ENCODE results near the gene FAM98B. TPM values are rescaled to one million over a fixed set of nuclear protein-coding genes. Genes with fewer than 3 reads are reported as not detected.

Gene FAM98B
- total RNA-seq, 1 experiment from 2014 or later, result 50.0 TPM

GRCh38 chr15:38408576-38408975 lies 45.4 kb upstream of the FAM98B start:
- H4K8ac ChIP-seq (replicated peaks; ENCODE audit: insufficient read length, low read depth, low read length), result no peak overlapping the region
- H3K79me1 ChIP-seq (ENCODE audit: insufficient read depth, low read depth, low read length, poor library complexity, severe bottlenecking), result no peaks in the 10 kb centered on the region
- peaks cover 3 to 6% of the 10 kb centered on the region in 2 experiments for H3K9me3 Mint-ChIP-seq
- no peaks in the 10 kb centered on the region for H3K27me3 Mint-ChIP-seq (ENCODE audit: low read depth)
- no peak overlapping the region for H3K27ac Mint-ChIP-seq
- H3K27ac ChIP-seq (ENCODE audit: insufficient read length, low read depth, low read length), result no peak overlapping the region
- DNase-seq, result no peak
- H2BK20ac ChIP-seq (ENCODE audit: low read depth, low read length, poor library complexity, severe bottlenecking), result no peak overlapping the region
- 0 out of 4 replicates have a peak, but pooled peaks cover 0 to 2% of the 10 kb centered on the region in 2 experiments for H3K4me1 Mint-ChIP-seq
- H3K56ac ChIP-seq (ENCODE audit: insufficient read length, low read depth, low read length), result no peak overlapping the region
- no peak overlapping the region for H3K4me2 ChIP-seq (ENCODE audit: insufficient read depth, insufficient read length, low read length)
- H3K23ac ChIP-seq (ENCODE audit: insufficient read length, low read depth, low read length), result no peak overlapping the region
- H4K91ac ChIP-seq (ENCODE audit: insufficient read length, low read depth, low read length), result no peak overlapping the region
- H3K9me3 ChIP-seq (ENCODE audit: control insufficient read depth, low read depth, low read length), result no peaks in the 10 kb centered on the region
- no peak overlapping the region for H2AK5ac ChIP-seq (ENCODE audit: insufficient read length, low read length)
- no peak overlapping the region for H2BK120ac ChIP-seq (ENCODE audit: low read depth, low read length, poor library complexity, severe bottlenecking)
- H2AFZ ChIP-seq (ENCODE audit: low read length), result no peak overlapping the region
- H3K4me1 ChIP-seq (ENCODE audit: insufficient read depth, low read length), result no peaks in the 10 kb centered on the region
- H4K20me1 ChIP-seq (ENCODE audit: control insufficient read depth, insufficient read depth, insufficient read length), result no peaks in the 10 kb centered on the region
- peaks cover 0 to 3% (median 0%) of the 10 kb centered on the region in 3 experiments; a peak in 4 of 7 replicates for H3K36me3 Mint-ChIP-seq (ENCODE audit: insufficient read depth in 1 of 3, low read depth in 3 of 3)
- H3K9ac ChIP-seq (ENCODE audit: extremely low read depth, insufficient read length, low read length), result no peak overlapping the region
- H3K79me2 ChIP-seq (ENCODE audit: insufficient read depth, low read length), result no peaks in the 10 kb centered on the region
- H3K27me3 ChIP-seq (ENCODE audit: insufficient read depth, low read length), result no peaks in the 10 kb centered on the region
- no peak overlapping the region for H3K14ac ChIP-seq (ENCODE audit: insufficient read depth, low read length)
- no peak overlapping the region for H2BK15ac ChIP-seq (ENCODE audit: low read depth, low read length)
- no peak overlapping the region for H3T11ph ChIP-seq (ENCODE audit: low read length)
- no CpG with 5 or more reads among the region's 4 CpGs for WGBS (ENCODE audit: extremely low coverage, insufficient read length, low lambda C conversion rate)
- no peak for TF ChIP-seq CTCF (conservative IDR thresholded peaks at IDR 0.05)
- H3K4ac ChIP-seq (ENCODE audit: low read depth, low read length), result no peak overlapping the region
- no peak overlapping the region for H3K4me3 Mint-ChIP-seq
- no peak overlapping the region for H2BK12ac ChIP-seq (ENCODE audit: insufficient read length, low read depth, low read length)
- H3K18ac ChIP-seq (ENCODE audit: insufficient read length, low read depth, low read length), result no peak overlapping the region
- H2BK5ac ChIP-seq (ENCODE audit: insufficient read length, low read length), result no peak overlapping the region
- H3K23me2 ChIP-seq (ENCODE audit: insufficient read length, low read depth, low read length, poor library complexity, severe bottlenecking), result no peaks in the 10 kb centered on the region
- H4K5ac ChIP-seq (ENCODE audit: insufficient read length, low read depth, low read length), result no peak overlapping the region

Data from H9 (cell line).